Sigmoid colon (tissue), 7 donors: ENCODE measurements around the gene GLRA2. TPM values are rescaled to one million over a fixed set of nuclear protein-coding genes. Genes with fewer than 3 reads are reported as not detected.

Experiments
- DNase-seq: peaks from one replicate; pipeline ENCODE4 v3.0.0-alpha.2; 2019
- H3K27ac ChIP-seq, 4 donors: fragments of 200-600 bp; sonication (generic); one replicate each; pipeline ENCODE4 v1.5.1; 2016 to 2019; ENCODE audit warnings: mild to moderate bottlenecking in 1 of 4
- H3K27me3 ChIP-seq, 3 donors: fragments of 200-600 bp; sonication (generic); one replicate each; pipeline ENCODE4 v1.5.1; 2019; ENCODE audit warnings: mild to moderate bottlenecking in 1 of 3
- H3K36me3 ChIP-seq, 4 donors: fragments of 200-600 bp; sonication (generic); one replicate each; pipeline ENCODE4 v1.5.1; 2016 to 2019
- H3K4me1 ChIP-seq, 4 donors: fragments of 200-600 bp; sonication (generic); one replicate each; pipeline ENCODE4 v1.5.1; 2017 to 2019
- H3K4me3 ChIP-seq, 4 donors: fragments of 200-600 bp; sonication (generic); one replicate each; pipeline ENCODE4 v1.5.1; 2017 to 2019; ENCODE audit warnings: mild to moderate bottlenecking in 2 of 4, moderate library complexity in 1 of 4
- H3K9me3 ChIP-seq, 4 donors: fragments of 200-600 bp in 3 of 4; sonication (generic) in 3 of 4; one replicate each; pipeline versions ENCODE4 v1.5.1 to v1.6.1; 2013 to 2019
- EP300 ChIP-seq, 4 donors: sonication (generic); formaldehyde crosslinking; IDR thresholded peaks; one replicate each; pipeline ENCODE4 v1.6.1; 2017; ENCODE audit warnings: antibody characterized with exemption in 4 of 4
- POLR2A ChIP-seq, 2 donors: fragments of 450-650 bp; IDR thresholded peaks; one replicate each; pipeline ENCODE4 v1.6.1; 2016; ENCODE audit warnings: antibody characterized with exemption in 2 of 2, mild to moderate bottlenecking in 2 of 2, moderate library complexity in 2 of 2
- POLR2AphosphoS5 ChIP-seq, 4 donors: sonication (generic); formaldehyde crosslinking; IDR thresholded peaks; one replicate each; pipeline ENCODE4 v1.6.1; 2017; ENCODE audit warnings: antibody characterized with exemption in 4 of 4
- WGBS, 2 donors: extraction: QIAGEN DNeasy Blood & Tissue Kit; methylation state at CpG; one replicate each; pipeline ENCODE4 v1.1.7; 2013; 5-methylcytosine and 5-hydroxymethylcytosine counted together
- intact Hi-C: fragments of 100-400 bp; cut with DNase I; formaldehyde crosslinking; loops from one replicate; pipeline ENCODE4 v1.15.1; 2023
- polyA plus RNA-seq, 3 donors: library from polyadenylated mRNA; stranded (reverse); fragments of 200-250 nt; gene quantifications; one replicate each; pipeline ENCODE4 v1.2.3, GENCODE V29; 2013
- total RNA-seq, 4 donors: library from RNA; depleted of rRNA; stranded (reverse); fragments of >200 nt; gene quantifications; one replicate each; pipeline ENCODE4 v1.1.0, GENCODE V29; 2016
- TF ChIP-seq, protein P1 (sequence below), 4 experiments: fragments of 450-650 bp in 3 of 4; fragments of 200-600 bp in 1 of 4; IDR thresholded peaks; one replicate each; pipeline ENCODE4 v1.5.1; 2016 to 2019; ENCODE audit warnings: antibody characterized with exemption in 4 of 4, mild to moderate bottlenecking in 3 of 4, moderate library complexity in 2 of 4
- donor health status: healthy with polysubstance abuse.
- donor health status: Bipolar disorder and iron deficiency.
- donor health status: healthy.

The GLRA2 gene
- total and polyA plus RNA-seq, 7 donors, result under 0.01 to 1.9 (median 0.75) TPM; not detected in 3

DNA sequence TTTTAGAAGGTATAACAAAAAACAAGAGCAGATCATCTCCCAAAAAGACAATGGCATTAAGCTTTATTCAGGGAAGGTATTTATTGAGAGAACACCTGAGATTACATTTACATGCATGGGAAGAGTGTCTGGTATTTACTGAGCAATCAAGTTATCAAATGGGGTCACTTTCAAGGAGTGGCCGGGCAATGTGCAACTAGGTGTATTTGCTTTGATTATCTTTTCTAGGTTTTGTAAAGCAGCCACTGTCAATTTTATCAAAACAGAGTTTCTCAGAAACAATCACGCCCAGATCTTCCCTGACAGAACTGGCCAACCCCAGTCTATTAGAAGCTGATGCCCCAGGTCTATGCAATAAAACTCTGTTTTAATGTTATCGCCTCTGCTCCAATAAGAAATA lies 169.5 kb downstream of the GLRA2 start:
- no peaks in the 10 kb centered on the region for H3K9me3 ChIP-seq
- no peaks in the 10 kb centered on the region for H3K4me1 ChIP-seq
- no peak overlapping the region for H3K27ac ChIP-seq
- no peak overlapping the region for H3K4me3 ChIP-seq
- DNase-seq, result no peak
- no peaks in the 10 kb centered on the region for H3K36me3 ChIP-seq
- H3K27me3 ChIP-seq, result no peaks in the 10 kb centered on the region
- 16 to 71% methylated on average over 3 of the region's 3 CpGs for WGBS, 2 donors
- intact Hi-C loops, result no loop called here
- TF ChIP-seq EP300 (IDR thresholded peaks at IDR 0.05) (no peak), POLR2AphosphoS5 (IDR thresholded peaks at IDR 0.05) (no peak), POLR2A (IDR thresholded peaks at IDR 0.05) (no peak)
- TF ChIP-seq, protein P1, sequence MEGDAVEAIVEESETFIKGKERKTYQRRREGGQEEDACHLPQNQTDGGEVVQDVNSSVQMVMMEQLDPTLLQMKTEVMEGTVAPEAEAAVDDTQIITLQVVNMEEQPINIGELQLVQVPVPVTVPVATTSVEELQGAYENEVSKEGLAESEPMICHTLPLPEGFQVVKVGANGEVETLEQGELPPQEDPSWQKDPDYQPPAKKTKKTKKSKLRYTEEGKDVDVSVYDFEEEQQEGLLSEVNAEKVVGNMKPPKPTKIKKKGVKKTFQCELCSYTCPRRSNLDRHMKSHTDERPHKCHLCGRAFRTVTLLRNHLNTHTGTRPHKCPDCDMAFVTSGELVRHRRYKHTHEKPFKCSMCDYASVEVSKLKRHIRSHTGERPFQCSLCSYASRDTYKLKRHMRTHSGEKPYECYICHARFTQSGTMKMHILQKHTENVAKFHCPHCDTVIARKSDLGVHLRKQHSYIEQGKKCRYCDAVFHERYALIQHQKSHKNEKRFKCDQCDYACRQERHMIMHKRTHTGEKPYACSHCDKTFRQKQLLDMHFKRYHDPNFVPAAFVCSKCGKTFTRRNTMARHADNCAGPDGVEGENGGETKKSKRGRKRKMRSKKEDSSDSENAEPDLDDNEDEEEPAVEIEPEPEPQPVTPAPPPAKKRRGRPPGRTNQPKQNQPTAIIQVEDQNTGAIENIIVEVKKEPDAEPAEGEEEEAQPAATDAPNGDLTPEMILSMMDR (IDR thresholded peaks at IDR 0.05), result no peak

DNA sequence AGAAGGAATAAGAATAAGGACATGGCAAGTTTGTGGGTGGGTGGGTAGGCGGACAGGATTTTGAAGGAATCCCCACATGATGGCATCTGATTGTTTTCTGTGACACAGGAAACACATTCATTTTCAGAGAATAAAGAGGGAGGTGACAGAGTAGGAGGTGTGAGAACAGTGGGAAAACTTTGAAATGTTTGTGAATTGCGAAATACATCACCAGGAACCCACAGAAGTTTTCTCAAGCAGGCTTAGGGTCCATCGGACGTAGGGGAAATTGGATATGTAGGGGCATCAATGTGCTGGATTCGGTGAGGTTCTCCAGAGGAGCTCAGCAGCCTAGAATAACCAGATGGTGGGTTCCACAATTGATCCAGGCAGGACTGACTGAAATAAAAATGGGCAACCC lies 171.6 kb downstream of the GLRA2 start:
- Histone ChIP-seq H3K9me3 (no peaks in the 10 kb centered on the region), H3K27me3 (no peaks in the 10 kb centered on the region), H3K4me1 (no peaks in the 10 kb centered on the region), H3K27ac (no peak overlapping the region), H3K36me3 (no peaks in the 10 kb centered on the region), H3K4me3 (no peak overlapping the region)
- TF ChIP-seq POLR2A (IDR thresholded peaks at IDR 0.05), result no peak
- TF ChIP-seq, protein P1 (IDR thresholded peaks at IDR 0.05), result no peak
- intact Hi-C loops, result no loop called here
- no peak for DNase-seq
- WGBS, 2 donors, result 88 to 95% methylated on average over 5 of the region's 5 CpGs

DNA sequence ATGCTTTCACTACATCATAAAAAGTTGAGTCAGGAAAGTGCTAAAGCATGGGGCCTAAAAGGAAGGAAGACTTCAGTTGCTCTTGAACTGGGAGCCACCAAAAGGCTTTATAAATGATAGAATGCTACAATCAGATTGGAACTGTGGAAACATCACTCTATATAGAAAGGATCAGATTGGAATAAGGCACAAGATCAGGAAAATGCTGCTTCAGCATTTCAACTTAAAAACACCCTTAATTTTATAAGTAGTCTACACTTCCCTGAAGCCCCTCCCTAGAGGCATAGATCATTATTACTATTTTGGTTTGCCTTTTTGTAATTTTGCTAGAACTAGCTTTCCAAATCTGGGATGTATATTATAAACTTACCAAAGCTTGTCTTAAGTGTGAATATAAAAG lies 172.8 kb downstream of the GLRA2 start:
- TF ChIP-seq EP300 (IDR thresholded peaks at IDR 0.05) (no peak), POLR2AphosphoS5 (IDR thresholded peaks at IDR 0.05) (no peak), POLR2A (IDR thresholded peaks at IDR 0.05) (no peak)
- TF ChIP-seq, protein P1 (IDR thresholded peaks at IDR 0.05), result no peak
- Histone ChIP-seq H3K4me1 (no peaks in the 10 kb centered on the region), H3K36me3 (no peaks in the 10 kb centered on the region), H3K9me3 (no peaks in the 10 kb centered on the region), H3K4me3 (no peak overlapping the region), H3K27me3 (no peaks in the 10 kb centered on the region), H3K27ac (no peak overlapping the region)
- intact Hi-C loops, result no loop called here
- DNase-seq, result no peak

DNA sequence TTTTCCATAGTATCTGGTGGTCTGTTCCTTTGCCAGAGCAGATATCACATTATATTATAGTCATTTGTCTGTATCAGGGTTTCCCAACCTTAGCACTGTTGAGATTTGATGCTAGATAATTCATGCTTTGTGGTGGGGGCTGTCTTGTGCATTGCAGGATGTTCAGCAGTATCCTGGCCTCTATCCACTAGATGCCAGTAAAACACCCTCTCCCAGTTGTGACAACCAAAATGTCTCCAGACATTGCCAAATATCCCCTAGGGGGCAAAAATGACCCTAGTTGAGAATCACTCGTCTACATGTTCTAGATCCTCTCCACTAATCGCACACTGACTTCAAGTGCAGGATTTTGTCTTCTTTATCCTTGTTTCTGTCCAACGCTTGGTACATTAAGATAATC lies 182.8 kb downstream of the GLRA2 start:
- Histone ChIP-seq H3K4me3 (no peak overlapping the region), H3K9me3 (no peaks in the 10 kb centered on the region), H3K27me3 (no peaks in the 10 kb centered on the region), H3K36me3 (no peaks in the 10 kb centered on the region), H3K27ac (no peak overlapping the region), H3K4me1 (no peaks in the 10 kb centered on the region)
- WGBS, 2 donors, result 93 to 96% methylated on average over 3 of the region's 3 CpGs
- intact Hi-C loops, result no loop called here
- no peak for DNase-seq
- TF ChIP-seq POLR2A (IDR thresholded peaks at IDR 0.05), result no peak
- TF ChIP-seq, protein P1 (IDR thresholded peaks at IDR 0.05), result no peak
- no peak for TF ChIP-seq EP300 (IDR thresholded peaks at IDR 0.05)
- no peak for TF ChIP-seq POLR2AphosphoS5 (IDR thresholded peaks at IDR 0.05)

DNA sequence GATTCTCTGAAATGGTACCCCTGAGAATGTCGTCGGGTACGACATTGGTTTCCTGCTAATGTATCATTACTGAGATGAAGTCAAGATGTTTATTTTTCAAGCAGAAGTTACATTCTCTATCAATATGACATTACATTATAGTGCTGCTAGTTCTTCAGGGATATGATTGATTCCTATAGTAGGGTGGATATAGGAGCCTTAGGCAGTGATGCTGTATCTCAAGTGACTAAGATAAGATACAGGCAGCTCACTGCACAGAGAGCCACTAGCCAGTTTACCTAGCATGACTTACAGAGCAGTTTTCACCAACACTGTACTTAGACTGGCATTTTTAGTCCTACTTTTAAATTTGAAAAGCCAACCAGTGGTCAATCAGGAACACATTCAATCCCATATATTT lies 188.6 kb downstream of the GLRA2 start:
- intact Hi-C loops, result no loop called here
- Histone ChIP-seq H3K9me3 (no peaks in the 10 kb centered on the region), H3K4me3 (no peak overlapping the region), H3K4me1 (no peaks in the 10 kb centered on the region), H3K36me3 (no peaks in the 10 kb centered on the region), H3K27me3 (no peaks in the 10 kb centered on the region), H3K27ac (no peak overlapping the region)
- WGBS, 2 donors, result 93 to 97% methylated on average over 3 of the region's 3 CpGs
- TF ChIP-seq POLR2AphosphoS5 (IDR thresholded peaks at IDR 0.05), result no peak
- no peak for TF ChIP-seq EP300 (IDR thresholded peaks at IDR 0.05)
- TF ChIP-seq POLR2A (IDR thresholded peaks at IDR 0.05), result no peak
- TF ChIP-seq, protein P1 (IDR thresholded peaks at IDR 0.05), result no peak
- no peak for DNase-seq
